Renal cortex interstitium (tissue), 15 donors: ENCODE results near the gene SEL1L. TPM values are rescaled to one million over a fixed set of nuclear protein-coding genes. Genes with fewer than 3 reads are reported as not detected.
"Not testable (repeated sequence)": the region's sequence is repeated elsewhere in the genome, so short reads cannot be mapped to it uniquely, and the experiment has no call there.

Source experiments
- DNase-seq, 11 donors: peaks; one replicate each; pipeline ENCODE4 v3.0.0-alpha.2; 2013; ENCODE audit warnings: low read depth in 9 of 11, low spot score in 4 of 11; ENCODE audit errors: extremely low read depth in 1 of 11
- long read RNA-seq, 16 experiments: transcript quantifications; one replicate each; lab custom pipeline, GENCODE V29; 2026
- polyA plus RNA-seq, 3 donors: library from polyadenylated mRNA; unstranded; fragments of 120-200 nt; gene quantifications; one replicate each; pipeline ENCODE4 v1.2.1, GENCODE V29; 2013; ENCODE audit not compliant: insufficient read length in 3 of 3

The SEL1L gene
- polyA plus RNA-seq: 10 to 100 TPM; 70.1 to 79.5 (median 75.5) TPM
- long read RNA-seq, donor 1, full-length matches to known transcripts: 2 of 2 reads
- long read RNA-seq, donor 1, partial matches to known transcripts: 0 of 2 reads
- long read RNA-seq, donor 1, other reads (novel, unspliced or antisense): 0 of 2 reads
- long read RNA-seq, donor 2, full-length matches to known transcripts: 4 of 15 reads
- long read RNA-seq, donor 2, partial matches to known transcripts: 11 of 15 reads
- long read RNA-seq, donor 2, other reads (novel, unspliced or antisense): 0 of 15 reads
- long read RNA-seq, donor 3, full-length matches to known transcripts: 15 of 20 reads
- long read RNA-seq, donor 3, partial matches to known transcripts: 5 of 20 reads
- long read RNA-seq, donor 3, other reads (novel, unspliced or antisense): 0 of 20 reads
- long read RNA-seq, donor 4, full-length matches to known transcripts: 6 of 6 reads
- long read RNA-seq, donor 4, partial matches to known transcripts: 0 of 6 reads
- long read RNA-seq, donor 4, other reads (novel, unspliced or antisense): 0 of 6 reads
- long read RNA-seq, donor 5: 0 reads
- long read RNA-seq, donor 6, full-length matches to known transcripts: 3 of 13 reads
- long read RNA-seq, donor 6, partial matches to known transcripts: 10 of 13 reads
- long read RNA-seq, donor 6, other reads (novel, unspliced or antisense): 0 of 13 reads
- long read RNA-seq, donor 7, full-length matches to known transcripts: 4 of 11 reads
- long read RNA-seq, donor 7, partial matches to known transcripts: 7 of 11 reads
- long read RNA-seq, donor 7, other reads (novel, unspliced or antisense): 0 of 11 reads
- long read RNA-seq, donor 8: 0 reads
- long read RNA-seq, donor 9, full-length matches to known transcripts: 6 of 11 reads
- long read RNA-seq, donor 9, partial matches to known transcripts: 5 of 11 reads
- long read RNA-seq, donor 9, other reads (novel, unspliced or antisense): 0 of 11 reads
- long read RNA-seq, donor 10, full-length matches to known transcripts: 6 of 6 reads
- long read RNA-seq, donor 10, partial matches to known transcripts: 0 of 6 reads
- long read RNA-seq, donor 10, other reads (novel, unspliced or antisense): 0 of 6 reads
- long read RNA-seq, donor 11, full-length matches to known transcripts: 7 of 7 reads
- long read RNA-seq, donor 11, partial matches to known transcripts: 0 of 7 reads
- long read RNA-seq, donor 11, other reads (novel, unspliced or antisense): 0 of 7 reads
- long read RNA-seq, donor 12, full-length matches to known transcripts: 4 of 4 reads
- long read RNA-seq, donor 12, partial matches to known transcripts: 0 of 4 reads
- long read RNA-seq, donor 12, other reads (novel, unspliced or antisense): 0 of 4 reads
- long read RNA-seq, donor 13: 0 reads
- long read RNA-seq, donor 14, full-length matches to known transcripts: 7 of 7 reads
- long read RNA-seq, donor 14, partial matches to known transcripts: 0 of 7 reads
- long read RNA-seq, donor 14, other reads (novel, unspliced or antisense): 0 of 7 reads
- long read RNA-seq, donor 15: 0 reads
- long read RNA-seq, donor 16, full-length matches to known transcripts: 23 of 43 reads
- long read RNA-seq, donor 16, partial matches to known transcripts: 20 of 43 reads
- long read RNA-seq, donor 16, other reads (novel, unspliced or antisense): 0 of 43 reads

DNA sequence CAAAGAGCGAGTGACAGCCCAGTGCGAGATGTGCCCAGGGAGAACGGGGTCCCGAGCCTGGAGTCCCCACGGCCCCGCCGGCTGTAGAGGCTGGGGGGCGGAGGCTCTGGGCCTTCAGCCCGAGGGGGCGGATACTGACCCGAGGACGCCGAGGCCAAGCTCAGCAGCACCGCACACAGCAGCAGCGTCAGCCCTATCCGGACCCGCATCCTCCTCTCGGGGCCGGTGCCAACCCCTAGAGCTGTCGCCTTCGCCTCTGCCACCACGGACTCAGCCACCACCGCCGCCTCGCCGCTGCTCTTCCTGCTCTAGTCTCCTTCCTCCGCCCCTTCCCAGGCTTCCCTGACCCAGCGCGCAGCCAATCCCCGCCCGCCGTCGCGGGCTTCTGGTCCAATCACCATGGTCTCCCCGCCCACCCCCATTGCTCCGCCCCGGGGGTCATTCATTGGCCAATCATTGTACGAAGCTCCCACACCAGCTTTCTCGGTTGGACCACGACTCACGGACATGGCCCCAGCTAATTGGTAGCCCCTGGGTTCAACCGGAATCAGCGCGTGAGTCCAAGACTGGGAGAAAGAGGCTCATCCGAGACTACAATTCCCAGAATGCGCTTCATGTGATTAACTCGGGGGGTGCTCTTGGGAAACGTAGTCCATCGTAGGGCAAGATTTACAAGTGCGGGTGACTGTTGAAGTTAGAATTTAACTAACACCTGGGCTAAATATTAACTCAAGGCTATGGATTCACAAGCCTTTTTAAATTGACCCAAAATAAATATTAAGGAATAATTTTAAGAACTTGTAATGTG, at the start of gene SEL1L:
TSS of gene SEL1L (minus strand) at position 318 of the 808 bp plus-strand sequence. CDS start at position 209, 109 bp downstream.
- peak; percentile 96 to 100 (median 99) for DNase-seq

DNA sequence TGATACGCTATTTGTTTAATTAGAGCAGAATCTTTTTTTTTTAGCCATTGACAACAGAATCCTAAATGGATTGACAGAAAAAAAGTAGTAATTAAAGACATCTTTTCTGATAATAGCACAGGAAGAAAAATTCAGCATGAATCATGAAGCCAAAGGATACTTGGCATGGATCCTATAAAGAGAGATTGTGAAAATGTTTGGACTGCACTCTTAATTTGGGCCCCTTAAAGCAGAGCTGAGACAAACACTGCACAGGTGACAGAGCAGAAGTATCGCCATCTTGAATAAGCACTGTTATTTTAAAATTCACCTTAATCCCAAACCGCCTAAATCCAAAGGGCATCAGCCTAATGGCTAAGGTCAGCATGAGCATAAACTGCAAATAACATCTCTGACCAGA, 48.8 kb upstream of the SEL1L start:
- no peak for DNase-seq

DNA sequence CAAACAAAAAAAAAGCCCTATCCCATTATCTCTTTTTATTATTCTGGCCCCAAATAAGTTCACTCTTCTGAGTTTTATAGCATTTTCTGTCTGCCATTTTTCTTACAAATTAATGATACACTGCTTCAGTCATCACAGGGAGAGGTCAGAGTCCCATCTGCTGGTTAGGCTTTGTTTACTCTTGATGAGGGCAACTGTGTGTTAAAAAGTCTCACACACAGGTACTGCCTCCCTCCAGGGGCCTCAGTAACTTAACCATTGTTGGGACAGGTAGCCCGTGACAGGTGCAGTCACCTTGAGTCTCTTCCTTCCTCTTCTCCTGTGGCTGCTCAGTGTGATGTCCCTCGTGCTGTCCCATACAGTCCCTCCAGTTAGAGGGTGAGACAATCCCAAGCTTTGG, 45.5 kb upstream of the SEL1L start:
- no peak for DNase-seq

DNA sequence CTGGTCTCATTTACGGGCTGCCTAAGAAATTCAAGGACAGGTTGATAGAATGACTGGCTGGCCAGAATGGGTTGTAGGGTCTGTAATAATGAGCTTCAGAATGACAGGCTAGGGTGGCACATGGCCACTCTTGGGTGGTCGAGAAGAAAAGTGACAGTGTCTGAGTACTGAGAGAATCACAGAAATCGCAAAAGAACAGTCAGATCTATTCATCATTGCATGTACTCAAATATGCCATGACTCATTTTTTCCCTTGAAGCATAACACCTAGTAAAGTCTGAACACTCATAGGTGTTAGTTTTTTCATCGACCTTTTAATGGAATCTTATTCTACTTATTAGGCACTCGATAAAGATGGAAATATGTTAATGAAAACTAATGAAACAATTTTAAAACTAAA, 37.8 kb upstream of the SEL1L start:
- DNase-seq: no peak

DNA sequence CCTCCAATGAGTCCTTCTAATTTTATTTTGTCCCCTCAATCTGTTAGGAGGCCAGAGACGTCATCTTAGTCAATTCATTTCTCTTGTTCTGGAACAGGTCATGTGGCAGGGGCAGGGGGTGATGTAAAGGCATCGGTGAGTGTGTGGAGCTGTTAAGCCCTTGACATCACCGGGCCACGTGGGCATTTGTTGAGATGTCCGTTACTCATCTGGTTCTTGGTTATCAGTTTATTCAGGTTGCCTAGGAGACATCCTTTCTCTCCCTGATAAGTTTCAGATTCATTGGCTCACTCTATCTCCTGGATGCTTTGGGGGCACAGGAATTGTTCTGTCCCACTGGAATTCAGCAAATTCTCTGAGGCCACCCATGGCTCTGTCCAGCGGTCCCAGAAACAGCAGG, 33.6 kb upstream of the SEL1L start:
- DNase-seq: no peak

DNA sequence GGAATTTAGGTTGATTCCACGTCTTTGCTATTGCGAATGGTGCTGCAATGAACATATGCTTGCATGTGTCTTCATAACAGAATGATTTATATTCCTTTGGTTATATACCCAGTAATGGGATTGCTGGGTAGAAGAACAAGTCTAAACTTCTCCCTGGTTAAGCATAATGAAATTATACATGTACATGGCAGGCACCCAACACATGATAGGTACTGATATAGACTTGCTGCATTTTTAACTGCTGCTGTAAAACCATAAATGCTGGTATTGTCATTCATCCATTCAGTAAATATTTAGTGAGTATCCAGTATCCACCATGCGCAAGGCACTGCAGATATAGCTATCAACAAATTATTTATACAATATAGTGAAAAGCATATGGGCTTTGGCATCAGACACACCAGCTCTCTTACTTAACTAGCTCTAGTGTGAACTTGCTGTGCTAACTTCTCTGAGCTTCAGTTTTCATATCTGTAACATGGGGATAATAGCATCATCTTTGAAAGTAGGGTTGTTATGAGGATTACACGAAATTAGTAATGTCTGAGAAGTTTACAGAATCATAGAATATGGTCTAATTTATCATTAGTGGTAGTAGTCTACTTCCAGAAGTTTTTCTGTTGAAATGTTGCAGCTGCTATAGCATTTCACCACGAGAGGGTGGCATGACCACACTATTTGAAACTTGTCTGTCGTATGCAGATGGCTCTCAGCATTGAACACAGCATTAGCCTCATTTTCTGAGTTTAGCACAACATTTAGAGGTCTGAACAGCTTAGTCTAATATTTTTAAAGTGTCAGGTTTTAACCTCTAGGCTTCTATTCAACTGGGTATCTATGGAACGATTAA, 32.0 kb upstream of the SEL1L start:
- DNase-seq: peak in 8 of 11 donors; percentile 12 to 45 (median 26)

DNA sequence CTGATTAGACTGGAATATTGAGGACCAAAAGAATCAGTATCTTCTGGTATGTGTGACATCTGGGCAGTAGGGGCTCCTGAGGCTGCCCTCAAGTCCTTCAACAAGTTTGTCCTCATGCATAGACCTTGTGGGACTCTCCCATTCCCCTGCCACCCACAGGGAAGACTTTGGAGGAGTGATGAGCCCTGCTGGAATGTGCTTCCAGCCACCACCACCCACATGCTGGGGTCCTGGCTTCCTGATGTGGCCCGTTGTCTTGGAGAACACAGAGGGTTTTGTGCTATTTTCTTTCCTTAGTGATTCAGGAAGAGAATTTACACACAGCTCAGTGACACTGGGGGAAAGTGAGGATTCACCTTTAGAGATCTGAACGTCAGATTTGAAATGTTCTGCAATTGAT, 29.2 kb upstream of the SEL1L start:
- DNase-seq: no peak

DNA sequence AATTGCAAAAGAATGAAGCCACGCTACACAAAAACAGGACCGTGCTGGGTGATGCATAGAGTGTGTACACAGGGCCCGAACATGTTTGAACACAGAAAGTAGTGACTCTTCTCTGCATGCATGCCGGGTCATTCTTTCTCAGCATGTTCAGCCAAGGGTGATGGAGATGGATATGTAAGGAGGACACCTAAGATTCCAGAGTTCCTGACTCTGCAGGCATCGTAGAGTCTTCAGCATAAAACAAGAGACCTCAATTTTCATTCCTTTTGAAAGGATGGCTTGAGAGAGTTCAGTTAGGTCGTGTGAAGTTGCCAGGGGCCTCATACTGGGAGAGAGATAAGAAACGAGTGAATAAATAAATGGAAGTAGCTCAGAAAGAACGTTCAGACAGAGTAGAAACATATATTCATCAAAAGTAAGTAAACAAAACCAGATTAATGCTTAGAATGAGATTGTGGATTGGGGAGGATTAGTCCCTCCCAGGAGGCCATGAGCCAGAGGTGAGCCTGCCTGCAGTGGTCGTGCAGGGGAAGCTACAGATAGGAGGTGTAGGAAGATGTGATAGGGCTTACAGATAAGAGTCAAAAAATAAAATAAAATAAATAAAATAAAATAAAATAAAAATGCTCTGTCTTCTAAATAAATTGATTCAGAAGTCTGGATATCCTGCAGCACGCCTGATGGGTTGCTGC, 27.6 kb upstream of the SEL1L start:
- no peak for DNase-seq

DNA sequence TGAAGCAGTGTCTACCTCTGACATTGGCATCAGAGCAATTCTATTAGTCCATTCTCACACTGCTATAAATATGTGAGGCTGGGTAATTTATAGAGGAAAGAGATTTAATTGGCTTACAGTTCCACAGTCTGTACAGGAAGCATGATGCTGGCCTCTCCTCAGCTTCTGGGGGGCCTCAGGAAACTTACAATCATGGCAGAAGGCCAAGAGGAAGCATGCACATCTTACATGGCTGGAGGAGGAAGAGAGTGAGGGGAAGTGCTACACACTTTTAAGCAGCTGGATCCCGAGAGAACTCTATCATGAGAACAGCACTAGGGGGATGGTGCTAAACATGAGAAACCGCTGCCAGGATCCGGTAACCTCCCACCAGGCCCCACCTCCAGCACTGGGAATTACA, 25.7 kb upstream of the SEL1L start:
- DNase-seq: no peak

DNA sequence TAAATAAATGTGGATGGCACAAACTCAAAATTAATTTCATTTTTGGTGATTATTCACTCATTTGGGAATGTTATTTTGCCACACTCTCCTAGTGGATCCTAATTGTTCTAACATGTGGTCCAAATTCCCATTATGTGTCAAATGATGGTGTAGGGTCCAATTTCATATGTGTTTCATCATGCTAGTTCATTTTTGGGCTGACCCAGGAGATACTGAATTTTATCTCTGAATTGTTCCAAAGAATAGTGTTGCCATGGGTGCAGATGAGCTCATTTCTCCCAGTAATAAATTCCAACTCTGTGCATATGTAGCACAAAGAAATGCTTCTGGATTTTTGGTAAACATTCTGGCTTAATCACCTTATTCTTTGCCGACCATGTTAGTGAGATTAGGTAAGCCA, 23.5 kb upstream of the SEL1L start:
- DNase-seq: no peak

DNA sequence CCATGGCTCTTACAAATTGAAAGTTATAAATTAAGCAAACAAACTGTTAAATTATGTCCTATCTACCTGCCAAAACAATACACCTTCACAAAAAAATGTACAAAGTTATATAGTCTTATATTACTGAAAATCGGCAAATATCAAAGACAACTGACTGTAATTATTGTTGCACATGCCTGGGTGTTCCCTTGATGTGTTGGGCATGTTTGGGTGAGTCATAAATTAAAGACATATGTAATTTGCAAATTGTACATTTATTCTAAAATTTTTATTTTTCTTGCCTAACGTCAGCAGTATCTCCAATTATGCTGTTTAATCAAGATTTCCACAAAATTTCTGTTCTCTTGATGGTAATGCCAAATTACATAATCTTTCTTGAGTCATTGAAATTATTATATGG, 22.0 kb upstream of the SEL1L start:
- no peak for DNase-seq

DNA sequence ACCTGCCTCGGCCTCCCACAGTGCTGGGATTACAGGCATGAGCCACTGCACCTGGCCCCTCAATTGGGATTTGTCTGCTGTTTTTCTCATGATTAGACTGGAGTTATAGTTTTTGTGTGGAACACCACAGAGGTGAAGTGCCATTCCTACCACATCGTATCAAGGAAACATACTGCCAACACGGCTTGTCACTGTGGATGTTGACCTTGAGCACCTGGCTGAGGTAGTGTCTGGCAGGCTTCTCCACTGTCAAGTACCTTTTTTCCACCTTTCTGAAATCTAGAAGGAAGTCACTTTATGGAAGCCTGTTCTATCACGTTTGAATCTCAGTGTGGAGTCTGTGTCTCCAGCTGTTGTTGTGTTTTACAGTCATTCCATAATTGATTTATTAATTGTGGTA, 21.4 kb upstream of the SEL1L start:
- no peak for DNase-seq

DNA sequence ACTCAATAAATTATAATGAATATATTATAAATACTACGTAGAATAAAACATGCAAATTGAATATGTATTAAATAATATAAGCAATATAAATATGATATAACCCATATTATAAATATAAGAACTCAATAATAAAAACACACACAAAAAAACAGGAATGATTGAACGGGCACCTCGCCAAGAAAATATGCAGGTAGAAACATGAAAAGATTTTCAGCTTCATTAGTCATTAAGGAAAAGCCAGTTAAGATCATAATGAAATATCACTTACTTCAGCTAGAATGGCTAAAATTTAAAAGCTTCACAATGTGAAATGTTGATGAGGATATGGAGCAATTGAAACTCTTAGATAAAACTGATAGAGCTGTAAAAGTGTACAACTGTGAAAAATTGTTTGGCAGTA, 17.8 kb upstream of the SEL1L start:
- no peak for DNase-seq

DNA sequence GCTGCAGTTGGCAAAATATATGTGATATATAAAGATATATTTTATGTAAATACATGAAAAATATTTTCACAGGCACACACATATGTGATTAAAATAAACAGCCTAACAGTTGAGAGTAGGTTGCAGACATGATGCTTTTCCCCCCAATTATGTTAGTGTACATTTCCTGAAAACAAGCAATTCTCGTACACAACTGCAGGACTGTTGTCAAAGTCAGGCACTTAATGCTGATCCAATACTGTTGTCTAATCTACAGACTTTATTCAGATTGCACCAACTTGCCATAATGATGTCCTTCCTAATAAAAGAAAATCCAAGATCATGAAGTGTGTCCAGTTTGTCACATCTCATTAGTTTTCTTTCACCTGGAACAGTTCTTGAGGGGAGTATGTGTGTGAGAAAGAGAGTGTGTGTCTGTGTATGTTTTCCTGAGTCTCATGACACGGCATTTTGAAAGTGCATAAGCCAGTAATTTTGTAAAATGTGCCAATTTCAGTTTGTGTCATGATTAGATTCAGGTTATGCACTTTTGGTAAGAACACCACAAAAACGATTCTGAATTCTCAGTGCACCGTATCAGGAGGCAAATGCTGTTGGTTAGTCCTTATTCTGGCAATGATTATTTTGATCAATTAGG, 16.5 kb upstream of the SEL1L start:
- DNase-seq: peak in 1 of 11 donors; percentile 20

DNA sequence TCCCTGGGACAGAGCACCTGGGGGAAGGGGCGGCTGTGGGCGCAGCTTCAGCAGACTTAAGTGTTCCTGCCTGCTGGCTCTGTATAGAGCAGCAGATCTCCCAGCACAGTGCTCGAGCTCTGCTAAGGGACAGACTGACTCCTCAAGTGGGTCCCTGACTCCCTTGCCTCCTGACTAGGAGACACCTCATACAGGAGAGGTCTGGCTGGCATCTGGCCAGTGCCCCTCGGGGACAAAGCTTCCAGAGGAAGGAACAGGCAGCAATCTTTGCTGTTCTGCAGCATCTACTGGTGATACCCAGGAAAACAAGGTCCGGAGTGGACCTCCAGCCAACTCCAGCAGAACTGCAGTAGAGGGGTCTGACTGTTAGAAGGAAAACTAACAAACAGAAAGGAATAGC, 7.6 kb upstream of the SEL1L start:
- DNase-seq: not testable (repeated sequence)

DNA sequence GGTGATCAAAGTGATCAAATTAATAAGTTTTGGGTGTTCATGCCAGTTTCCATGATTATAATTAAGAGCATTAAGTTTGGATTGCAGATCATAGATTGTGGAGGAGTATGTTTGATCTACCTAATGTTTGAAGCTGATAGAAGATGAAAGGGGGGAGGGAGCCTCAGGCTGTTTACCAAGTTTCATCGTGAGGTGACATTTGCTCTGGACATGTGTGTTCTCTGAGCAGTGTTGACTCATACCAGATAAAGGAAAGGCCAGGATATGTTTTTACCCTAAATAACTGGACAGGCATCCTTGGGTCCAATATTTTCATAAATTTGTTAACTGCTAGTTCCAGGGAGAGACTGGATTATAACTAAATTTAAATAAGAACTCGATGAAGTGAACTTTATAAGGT, 3.5 kb upstream of the SEL1L start:
- no peak for DNase-seq
